ENCODE results near the gene LTF. TPM values are rescaled to one million over a fixed set of nuclear protein-coding genes. Genes with fewer than 3 reads are reported as not detected.

Gene LTF
- total RNA-seq, 1 donor from 2014 or later: not detected

DNA sequence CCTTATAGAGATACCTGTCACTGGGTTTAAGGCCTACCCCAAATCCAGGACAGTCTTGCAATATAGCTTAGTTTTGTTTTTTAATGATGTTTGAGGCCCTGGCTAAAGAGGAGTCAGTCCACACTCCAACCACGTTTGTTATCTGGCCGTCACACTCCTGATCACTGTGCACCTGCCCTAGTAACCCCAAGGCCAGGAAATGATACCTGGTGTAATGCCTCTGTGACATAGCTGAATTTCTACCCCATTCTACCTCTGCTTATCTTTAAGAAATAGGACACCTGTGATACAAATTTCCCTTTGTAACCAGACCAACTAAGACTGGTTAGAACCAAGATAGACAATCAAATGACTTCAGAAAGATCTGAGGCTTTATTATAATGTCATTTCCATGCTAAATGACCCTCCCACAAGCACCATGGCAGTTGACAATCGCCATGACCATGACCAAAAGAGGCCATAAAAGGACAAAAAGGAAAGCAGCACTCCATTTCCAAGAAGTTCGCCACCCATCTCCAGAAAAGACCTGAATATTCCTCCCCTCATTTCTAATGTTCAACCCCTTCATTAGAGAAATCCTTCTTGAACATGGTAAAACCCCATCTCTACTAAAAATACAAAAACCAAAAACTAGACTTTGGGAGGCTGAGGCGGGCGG is 28.3 kb upstream of the LTF start:
- Histone ChIP-seq H3K27me3 (ENCODE audit: insufficient read depth, low read length) (no peaks in the 10 kb centered on the region), H3K4me3 (ENCODE audit: insufficient read depth, low read depth, low read length) (no peak overlapping the region), H3K9ac (ENCODE audit: low read length) (no peak overlapping the region), H4K20me1 (ENCODE audit: insufficient read depth, low read length) (no peaks in the 10 kb centered on the region), H3K27ac (ENCODE audit: low read depth, low read length) (no peak overlapping the region), H3K79me2 (ENCODE audit: insufficient read depth, low read length) (no peaks in the 10 kb centered on the region), H3K4me2 (ENCODE audit: low read length) (no peak overlapping the region), H3K4me1 (ENCODE audit: insufficient read depth, low read length) (peaks cover 23% of the 10 kb centered on the region), H3K9me3 (ENCODE audit: insufficient read depth, low read depth, low read length) (no peaks in the 10 kb centered on the region), H2AFZ (ENCODE audit: low read depth, low read length) (no peak overlapping the region), H3K36me3 (ENCODE audit: insufficient read depth, low read length) (no peaks in the 10 kb centered on the region)
- Mint-ChIP-seq H3K4me3 (ENCODE audit: unreplicated experiment) (no peak overlapping the region), H3K27me3 (ENCODE audit: low read depth, unreplicated experiment) (peaks cover 10% of the 10 kb centered on the region), H3K27ac (ENCODE audit: unreplicated experiment) (no peak overlapping the region), H3K9me3 (ENCODE audit: unreplicated experiment) (peaks cover 4% of the 10 kb centered on the region), H3K36me3 (ENCODE audit: low read depth, unreplicated experiment) (peaks cover 1% of the 10 kb centered on the region), H3K4me1 (ENCODE audit: low read depth, unreplicated experiment) (peaks cover 33% of the 10 kb centered on the region)
- DNase-seq (ENCODE audit: low read depth) (no peak), FAIRE-seq (no peak)
- TF ChIP-seq, protein P1, sequence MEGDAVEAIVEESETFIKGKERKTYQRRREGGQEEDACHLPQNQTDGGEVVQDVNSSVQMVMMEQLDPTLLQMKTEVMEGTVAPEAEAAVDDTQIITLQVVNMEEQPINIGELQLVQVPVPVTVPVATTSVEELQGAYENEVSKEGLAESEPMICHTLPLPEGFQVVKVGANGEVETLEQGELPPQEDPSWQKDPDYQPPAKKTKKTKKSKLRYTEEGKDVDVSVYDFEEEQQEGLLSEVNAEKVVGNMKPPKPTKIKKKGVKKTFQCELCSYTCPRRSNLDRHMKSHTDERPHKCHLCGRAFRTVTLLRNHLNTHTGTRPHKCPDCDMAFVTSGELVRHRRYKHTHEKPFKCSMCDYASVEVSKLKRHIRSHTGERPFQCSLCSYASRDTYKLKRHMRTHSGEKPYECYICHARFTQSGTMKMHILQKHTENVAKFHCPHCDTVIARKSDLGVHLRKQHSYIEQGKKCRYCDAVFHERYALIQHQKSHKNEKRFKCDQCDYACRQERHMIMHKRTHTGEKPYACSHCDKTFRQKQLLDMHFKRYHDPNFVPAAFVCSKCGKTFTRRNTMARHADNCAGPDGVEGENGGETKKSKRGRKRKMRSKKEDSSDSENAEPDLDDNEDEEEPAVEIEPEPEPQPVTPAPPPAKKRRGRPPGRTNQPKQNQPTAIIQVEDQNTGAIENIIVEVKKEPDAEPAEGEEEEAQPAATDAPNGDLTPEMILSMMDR (IDR thresholded peaks at IDR 0.05; ENCODE audit: insufficient read depth, low read depth, low read length): no peak
- no peak for TF ChIP-seq EZH2 (IDR thresholded peaks at IDR 0.05; ENCODE audit: insufficient read depth, low read length)

GRCh38 chr3:46491089-46492070 is 26.7 kb upstream of the LTF start:
- H3K4me1 ChIP-seq (ENCODE audit: insufficient read depth, low read length): peaks cover 22% of the 10 kb centered on the region
- no peak overlapping the region for H3K27ac ChIP-seq (ENCODE audit: low read depth, low read length)
- DNase-seq (ENCODE audit: low read depth) (no peak), FAIRE-seq (no peak)
- no peak overlapping the region for H2AFZ ChIP-seq (ENCODE audit: low read depth, low read length)
- Mint-ChIP-seq H3K36me3 (ENCODE audit: low read depth, unreplicated experiment) (peaks cover 1% of the 10 kb centered on the region), H3K4me3 (ENCODE audit: unreplicated experiment) (no peak overlapping the region), H3K4me1 (ENCODE audit: low read depth, unreplicated experiment) (peaks cover 27% of the 10 kb centered on the region), H3K9me3 (ENCODE audit: unreplicated experiment) (peaks cover 4% of the 10 kb centered on the region), H3K27ac (ENCODE audit: unreplicated experiment) (no peak overlapping the region), H3K27me3 (ENCODE audit: low read depth, unreplicated experiment) (peaks cover 12% of the 10 kb centered on the region)
- H3K27me3 ChIP-seq (ENCODE audit: insufficient read depth, low read length): no peaks in the 10 kb centered on the region
- H3K9me3 ChIP-seq (ENCODE audit: insufficient read depth, low read depth, low read length): no peaks in the 10 kb centered on the region
- H4K20me1 ChIP-seq (ENCODE audit: insufficient read depth, low read length): no peaks in the 10 kb centered on the region
- no peaks in the 10 kb centered on the region for H3K79me2 ChIP-seq (ENCODE audit: insufficient read depth, low read length)
- no peak overlapping the region for H3K9ac ChIP-seq (ENCODE audit: low read length)
- H3K4me3 ChIP-seq (ENCODE audit: insufficient read depth, low read depth, low read length): no peak overlapping the region
- H3K4me2 ChIP-seq (ENCODE audit: low read length): no peak overlapping the region
- no peaks in the 10 kb centered on the region for H3K36me3 ChIP-seq (ENCODE audit: insufficient read depth, low read length)
- no peak for TF ChIP-seq EZH2 (IDR thresholded peaks at IDR 0.05; ENCODE audit: insufficient read depth, low read length)
- TF ChIP-seq, protein P1 (IDR thresholded peaks at IDR 0.05; ENCODE audit: insufficient read depth, low read depth, low read length): no peak

Data from astrocyte (in vitro differentiated cells and primary cell).